Activated T-helper 1 cell treated with anti-CD3 and anti-CD28 coated beads, Interleukin-2, amount 50 U/mL, for 16 hours (primary cell): ENCODE results near the gene FANCC.

Source experiments
- DNase-seq, 2 donors: peaks; one replicate each; pipeline ENCODE4 v3.0.0-alpha.2; 2020; ENCODE audit warnings: low read depth in 1 of 2, low spot score in 1 of 2

FANCC gene

DNA sequence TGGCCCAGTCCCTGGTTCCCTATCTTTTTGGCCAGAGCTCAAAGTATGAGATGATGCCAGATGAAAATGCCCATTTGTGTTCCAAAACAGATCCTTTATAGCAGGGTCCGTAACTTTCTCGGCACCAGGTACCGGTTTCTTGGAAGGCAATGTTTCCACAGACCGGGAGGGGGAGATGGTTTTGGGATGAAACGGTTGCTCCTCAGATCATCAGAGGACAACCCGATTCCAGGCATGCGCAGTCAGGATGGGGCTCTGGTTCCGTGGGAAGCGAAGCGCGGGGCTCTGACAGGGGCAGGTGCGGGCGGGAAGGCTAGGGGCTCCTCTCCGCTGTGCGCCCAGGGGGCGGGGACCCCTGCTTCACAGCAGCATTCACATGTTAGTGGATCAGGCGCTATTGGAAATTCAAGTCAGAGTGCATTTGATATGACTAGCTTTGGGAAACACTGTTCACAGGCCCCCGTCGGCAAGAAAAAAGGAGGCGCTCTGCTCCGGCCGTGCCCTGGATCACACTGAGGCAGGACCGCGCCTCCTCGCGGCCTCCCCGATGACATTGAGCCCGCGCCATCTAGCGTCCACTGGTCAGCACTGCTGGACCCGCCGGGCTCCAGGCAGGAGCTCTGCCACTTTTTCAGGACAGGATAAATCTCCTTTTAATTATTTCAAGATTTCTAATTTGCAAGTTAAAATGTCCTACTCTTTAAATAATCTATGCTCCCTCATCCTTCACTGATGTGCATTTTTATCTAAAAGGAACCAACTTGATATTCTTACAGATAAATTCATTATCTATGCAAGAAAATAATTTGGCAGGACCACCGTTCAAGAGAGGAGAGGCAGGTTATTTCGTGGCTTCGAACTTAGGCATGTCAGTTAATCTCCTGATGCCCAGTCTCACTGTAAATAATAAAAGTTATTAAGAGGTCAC is 190.0 kb downstream of the FANCC start:
- DNase-seq, result peak; percentile 44 to 46

DNA sequence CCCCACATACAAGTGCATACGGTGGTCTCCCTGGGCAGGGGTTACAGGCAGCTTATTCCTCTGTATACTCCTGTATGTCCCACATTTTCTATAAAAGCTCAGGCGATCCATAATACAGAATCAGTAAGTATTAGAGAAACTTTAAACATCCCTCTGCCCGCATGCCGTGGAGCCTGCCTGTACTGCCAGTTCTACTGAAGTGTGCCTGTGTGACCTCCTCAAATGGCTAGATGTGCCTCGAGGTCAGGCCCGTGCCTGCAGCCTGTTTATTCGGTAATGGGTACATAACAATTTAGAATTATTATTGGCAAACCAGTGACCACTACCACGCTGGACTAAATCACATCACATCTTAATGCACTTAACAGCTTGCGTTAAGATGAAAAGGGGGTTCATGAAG is 190.8 kb downstream of the FANCC start:
- DNase-seq, result no peak

DNA sequence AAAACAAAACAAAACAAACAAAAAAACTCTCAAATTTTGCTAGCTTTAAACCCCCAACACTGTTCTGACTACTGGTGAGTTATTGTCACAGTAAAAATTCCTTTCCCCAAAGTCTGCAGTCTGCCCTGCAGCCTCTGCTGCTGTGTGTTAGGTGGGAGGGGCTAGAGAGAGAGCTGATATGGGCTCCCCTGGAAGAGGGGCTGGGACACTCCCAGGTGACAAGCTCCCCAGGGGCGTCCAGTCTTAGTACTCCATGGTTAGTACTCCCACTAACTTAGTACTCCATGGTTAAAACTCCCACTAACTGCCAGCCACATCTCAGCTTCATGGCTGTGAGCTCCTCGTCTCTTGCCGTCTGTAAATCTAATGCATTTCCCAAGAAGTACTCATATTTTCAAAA is 191.9 kb downstream of the FANCC start:
- no peak for DNase-seq

DNA sequence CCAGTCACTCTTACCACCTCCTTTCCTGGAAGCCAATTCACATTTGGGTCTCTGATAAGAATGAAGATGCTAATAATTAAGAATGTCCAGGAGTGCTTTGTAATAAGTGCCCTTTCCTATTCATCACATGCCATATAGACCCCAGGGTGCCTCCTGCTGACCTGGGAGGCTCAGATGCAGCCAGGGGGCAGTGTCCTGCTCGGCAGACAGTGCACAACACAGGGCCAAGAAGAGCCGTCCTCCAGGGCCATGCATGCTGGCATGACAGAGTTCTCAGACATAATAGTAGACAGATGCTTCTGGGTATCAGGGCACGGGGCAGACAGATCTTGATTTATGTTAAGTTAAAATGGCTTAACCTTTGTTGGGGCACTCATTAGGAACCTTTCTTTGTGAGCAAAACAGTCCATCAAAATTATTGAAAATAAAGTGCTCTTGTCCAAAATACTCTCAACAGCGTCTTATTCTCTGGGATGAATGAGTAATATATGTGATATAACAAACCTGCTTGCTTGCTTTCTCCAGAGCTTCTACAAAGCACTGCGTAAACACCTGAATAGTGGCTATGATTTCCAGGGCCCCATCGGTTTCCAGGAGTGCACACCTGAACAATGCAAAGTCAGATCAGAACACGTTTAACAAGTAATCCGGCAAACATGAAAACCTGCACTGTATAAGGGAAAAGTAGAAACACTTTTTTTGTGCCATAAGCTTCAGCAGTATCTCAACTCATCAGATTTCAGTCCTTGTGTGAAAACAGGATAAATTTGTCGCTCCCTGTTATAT is 192.7 kb downstream of the FANCC start:
- DNase-seq, result no peak

DNA sequence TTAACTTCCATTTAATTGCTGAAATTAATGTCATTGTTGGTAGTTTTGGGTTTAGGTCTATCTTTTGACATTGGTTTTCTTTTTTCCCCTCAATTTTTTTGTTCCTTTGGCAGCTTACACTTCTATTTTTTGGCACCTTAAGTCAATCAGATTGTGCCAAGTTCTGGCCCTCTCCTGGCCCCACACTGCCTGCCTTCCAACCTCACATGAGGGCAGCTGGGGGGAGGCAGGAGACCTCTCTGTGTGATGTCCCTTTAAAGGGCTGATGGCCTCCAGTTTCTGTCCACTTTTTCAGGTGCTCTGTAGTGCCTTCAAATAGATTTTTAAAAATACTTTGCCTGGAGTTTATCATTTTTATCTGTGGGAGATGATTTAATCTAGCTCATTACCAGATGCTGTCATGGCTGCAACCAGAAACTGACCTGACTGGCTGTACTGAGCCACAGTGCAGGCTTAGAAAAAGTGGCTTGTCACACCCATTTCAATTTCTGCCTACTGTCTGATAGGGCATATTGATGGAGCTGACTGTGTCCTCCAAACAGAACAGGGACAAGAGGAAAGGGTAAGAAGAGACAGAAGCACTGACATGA is 196.6 kb downstream of the FANCC start:
- DNase-seq, result no peak

DNA sequence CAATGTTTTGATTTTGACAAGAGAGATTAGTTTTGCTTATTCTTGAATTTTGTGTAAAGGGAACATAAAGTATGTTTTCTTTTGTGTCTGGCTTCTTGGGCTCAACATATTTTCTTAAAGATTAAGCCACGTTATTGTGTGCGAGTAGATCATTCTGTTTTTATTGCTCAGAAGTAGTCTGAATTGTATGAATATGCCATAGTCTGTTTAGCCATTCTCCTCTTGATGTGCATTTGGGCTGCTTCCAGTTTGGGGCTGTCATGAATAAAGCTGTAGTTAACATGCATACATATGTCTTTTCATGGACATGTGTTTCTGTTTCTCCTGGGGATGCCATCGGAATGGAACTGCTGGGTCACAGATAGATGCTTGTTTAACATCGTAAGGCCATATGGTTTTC is 198.9 kb downstream of the FANCC start:
- DNase-seq, result no peak

DNA sequence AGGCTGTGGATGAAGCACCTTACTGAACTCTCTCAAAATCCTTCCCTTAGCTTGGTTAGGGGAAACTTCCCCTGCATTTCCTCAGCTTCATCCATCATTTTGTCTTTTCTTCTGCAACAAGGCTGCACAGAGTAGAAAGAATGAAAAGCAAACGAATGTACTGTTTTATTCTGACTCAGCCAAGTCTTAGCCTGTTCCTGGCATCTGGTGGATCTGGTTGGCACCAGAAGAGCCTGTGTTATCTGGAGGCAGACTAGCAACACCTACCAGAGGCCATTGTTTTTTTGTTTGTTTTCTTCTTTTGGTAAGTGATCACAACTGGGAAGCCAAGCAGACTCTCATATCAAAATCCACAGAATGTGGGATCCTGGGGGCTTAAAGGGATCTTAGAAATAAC is 200.7 kb downstream of the FANCC start:
- DNase-seq, result no peak

DNA sequence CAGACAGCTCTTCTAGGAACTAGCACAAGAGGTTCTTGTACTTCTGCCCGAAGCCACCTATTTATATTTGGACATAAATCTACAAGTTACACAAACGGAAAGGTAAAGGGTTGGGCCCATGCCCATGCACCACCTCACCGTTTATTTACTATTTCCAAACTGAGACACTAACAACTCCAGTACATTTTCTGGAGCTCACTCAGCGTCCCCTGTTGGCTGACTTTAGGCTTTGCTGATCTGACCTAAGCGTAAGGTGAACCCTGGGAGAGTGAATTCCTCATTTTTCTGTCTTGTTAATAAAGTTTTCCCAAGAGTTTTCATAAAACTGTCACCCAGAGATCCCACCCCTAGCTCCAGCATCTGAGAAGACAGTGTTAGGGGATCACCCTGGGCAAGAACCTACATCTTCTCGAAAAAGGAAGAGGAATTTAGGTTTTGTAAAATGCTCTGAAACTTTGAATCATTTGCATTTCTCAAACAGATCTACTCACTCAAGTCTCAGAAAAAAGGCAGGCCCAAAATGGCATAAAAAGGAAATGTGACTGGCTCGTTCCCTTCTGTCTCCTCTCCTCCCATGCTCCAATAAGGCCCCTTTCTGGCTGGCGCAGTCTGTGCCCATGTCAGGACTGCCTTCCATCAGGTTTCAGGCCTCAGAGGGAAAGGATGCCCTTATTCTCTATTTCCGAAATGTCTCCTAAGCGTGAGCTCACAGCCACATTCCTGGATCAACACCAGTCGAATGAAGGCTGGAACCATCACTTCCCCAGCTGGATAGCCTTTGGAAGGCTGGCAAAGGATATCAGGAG is 201.3 kb downstream of the FANCC start:
- no peak for DNase-seq

DNA sequence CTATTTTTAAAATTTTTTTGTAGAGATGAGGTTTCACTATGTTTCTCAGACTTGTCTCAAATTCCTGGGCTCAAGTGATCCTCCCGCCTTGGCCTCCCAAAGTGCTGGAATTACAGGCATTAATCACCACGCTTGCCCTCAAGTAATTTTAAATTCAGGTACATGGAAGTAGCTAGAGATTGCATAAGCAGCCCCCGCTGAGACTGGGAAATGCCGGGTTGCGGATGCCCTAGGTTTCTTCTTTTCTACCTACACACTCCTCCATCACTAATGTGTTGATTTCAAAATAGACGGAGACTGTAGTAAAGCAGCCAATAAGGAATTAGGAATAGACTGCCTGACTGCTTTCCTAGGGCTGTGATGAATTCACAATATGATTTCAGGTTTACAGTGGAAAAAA is 202.4 kb downstream of the FANCC start:
- DNase-seq, result no peak

DNA sequence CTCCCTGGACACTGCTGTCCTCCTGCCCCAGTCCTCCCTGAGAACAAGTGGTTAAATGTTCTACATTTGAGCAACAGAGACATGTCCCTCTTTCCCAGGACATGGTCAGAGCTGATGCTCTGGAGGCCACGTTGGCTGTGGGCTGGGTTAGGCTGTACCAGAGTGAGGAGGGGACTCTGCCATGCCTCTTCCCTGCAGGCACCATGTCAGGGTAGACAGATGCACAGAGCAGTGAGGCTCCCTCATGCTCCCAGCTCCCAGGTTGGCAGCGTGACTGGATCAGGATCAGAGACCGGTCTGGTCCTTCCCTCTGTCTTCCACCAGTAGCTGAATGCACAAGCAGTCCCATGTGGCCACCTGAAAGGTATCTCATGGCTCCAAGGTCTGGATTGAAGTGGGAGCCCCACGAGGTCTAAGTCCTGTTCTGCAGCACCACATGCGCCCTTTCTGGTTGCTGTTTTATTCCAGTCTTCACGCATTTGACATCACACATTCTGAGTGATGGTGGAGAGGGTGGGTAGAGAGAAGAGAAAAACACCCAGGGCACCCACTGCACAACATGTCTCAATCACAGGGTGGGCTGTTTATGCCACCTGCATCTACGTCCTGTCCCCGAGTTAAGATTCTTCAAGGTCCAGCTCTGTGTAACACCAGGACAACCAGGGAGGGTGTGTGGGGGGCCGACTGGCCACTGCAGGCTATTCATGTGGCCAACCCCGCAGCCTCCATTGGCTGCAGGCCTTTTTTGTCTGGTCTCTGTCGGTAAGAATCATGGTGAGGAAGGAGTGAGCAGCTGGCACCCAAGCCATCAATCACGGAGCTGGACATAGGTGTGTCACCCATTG is 204.9 kb downstream of the FANCC start:
- no peak for DNase-seq

DNA sequence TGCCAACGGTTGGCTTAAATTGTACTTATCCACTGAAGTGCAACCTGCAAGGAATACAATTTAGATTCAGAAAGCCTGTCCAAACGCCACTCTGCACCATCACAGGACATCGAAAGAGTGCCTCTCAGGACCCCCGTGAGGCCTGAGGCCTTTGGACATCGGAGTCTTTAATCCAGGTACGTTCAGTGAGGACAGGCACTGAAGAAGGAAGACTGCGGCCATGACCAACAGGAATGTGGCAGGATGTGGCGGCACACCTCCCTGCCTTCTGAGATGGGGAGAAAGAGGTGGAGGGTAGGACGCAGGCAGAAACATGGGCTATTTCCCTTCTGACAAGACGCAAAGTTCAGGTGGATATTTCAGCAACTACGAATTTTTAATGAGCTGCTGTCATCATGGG is 205.8 kb downstream of the FANCC start:
- no peak for DNase-seq

DNA sequence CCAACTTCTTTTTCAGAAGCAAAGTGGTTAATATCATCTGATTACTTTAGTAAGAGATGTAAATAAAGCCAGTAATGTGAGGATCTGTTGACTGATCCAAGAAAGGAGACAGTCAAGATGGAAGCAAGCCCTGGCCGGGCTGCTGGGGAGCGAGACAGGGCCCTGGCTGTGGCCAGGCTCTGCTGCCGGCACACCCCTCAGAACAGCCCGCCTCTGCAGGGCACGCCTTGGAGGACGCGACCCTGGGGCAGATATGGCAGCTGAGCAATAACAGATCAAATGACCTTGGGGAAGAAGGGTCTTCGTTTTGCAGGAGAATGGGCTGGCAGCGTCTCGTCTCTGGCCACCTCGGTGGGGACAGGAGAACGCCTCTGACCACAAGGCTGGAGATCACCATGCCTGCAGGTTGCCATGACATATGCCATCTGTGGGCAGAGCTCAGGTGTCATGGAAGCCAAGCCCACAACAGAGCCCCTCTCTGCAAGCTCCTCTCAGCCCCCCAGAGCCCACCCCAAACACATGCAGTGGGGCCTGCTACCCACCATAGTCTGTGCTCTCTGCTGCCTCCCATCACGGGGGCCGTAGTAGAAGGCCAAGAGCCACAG is 206.5 kb downstream of the FANCC start:
- DNase-seq, result no peak

DNA sequence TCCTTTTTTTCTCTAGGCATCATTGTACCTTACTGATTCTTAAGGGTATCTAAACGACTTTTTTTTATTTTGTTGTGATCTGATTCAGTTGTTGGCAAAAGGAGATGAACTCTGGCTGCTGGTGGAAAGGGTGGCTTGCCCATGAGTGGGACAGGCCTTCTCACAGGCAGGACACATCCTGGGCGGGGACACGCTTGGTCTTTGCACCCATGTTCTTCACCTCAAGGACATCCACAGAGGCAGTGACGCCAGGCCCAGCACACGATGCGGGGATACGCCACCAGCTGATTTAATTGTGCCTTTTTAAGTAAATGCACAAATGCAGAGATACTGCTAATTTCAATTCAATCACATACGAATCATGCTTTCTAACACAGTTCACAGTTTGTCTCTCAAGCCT is 208.1 kb downstream of the FANCC start:
- DNase-seq, result no peak

DNA sequence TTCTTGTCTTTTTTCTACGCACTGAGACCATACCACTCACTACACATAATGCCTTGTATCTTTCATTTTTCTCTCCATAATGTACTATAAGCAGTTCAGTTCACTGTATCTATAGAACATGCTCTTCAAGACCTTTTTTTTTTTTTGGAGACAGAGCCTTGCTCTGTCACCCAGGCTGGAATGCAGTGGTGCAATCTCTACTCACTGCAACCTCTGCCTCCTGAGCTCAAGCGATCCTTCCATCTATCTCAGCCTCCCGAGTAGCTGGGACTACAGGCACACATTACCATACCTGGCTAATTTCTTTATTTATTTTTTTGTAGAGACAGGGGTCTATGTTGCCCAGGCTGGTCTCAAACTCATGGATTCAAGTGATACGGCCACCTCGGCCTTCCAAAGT is 208.7 kb downstream of the FANCC start:
- DNase-seq, result no peak

DNA sequence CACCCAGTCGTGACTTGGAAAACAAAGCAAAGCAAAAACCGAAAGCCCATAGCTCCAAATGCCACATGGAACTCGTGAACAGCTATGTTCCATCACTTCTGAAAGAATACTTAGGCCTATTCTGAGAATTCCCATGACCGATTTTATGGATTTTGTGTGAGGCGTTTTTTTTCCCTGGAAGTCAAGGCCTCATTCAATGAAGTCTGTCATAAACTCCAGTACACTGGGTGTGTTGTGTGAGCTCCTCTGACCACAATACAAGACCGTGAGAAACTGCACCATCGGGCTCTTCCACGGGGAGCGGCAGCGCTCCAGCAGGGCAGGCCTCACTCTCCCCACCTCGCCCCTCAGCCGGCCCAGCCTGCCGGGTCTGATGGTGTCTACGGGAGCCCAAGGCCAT is 209.5 kb downstream of the FANCC start:
- DNase-seq, result no peak

DNA sequence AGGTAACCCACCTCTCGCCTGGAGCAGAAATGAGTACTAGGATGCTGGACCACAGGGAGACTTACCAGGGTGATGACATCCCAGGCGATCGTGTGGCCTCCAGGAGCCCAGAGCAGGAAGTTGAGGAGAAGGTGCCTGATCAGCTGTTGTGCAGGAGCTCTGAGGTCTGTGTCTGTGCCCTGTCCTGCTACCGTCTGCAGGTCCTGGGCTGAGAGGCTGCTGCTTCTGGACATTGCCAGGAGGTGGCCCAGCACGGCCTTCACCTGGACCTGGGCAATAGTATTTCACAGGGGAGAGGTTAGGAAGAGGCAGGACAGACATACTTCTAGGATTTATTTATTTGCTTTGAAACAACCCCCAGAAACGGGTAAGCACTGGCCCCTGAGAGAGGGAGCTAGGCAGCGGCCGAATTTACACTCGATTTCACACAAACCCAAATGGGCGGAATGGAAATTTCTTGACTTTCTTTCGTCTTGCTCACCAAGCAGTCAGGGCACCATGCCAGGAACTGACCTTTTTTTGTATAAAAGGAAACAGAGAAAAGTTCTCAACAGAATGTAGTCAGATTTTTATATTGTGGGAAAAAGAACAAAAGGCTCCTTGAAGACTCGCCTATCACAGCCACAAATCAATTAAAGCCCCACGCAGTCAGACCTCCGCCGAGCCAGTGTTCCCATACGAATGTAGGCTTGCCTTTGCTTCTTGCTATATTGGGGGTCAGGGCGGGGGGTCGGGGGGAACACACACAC is 210.3 kb downstream of the FANCC start:
- no peak for DNase-seq

DNA sequence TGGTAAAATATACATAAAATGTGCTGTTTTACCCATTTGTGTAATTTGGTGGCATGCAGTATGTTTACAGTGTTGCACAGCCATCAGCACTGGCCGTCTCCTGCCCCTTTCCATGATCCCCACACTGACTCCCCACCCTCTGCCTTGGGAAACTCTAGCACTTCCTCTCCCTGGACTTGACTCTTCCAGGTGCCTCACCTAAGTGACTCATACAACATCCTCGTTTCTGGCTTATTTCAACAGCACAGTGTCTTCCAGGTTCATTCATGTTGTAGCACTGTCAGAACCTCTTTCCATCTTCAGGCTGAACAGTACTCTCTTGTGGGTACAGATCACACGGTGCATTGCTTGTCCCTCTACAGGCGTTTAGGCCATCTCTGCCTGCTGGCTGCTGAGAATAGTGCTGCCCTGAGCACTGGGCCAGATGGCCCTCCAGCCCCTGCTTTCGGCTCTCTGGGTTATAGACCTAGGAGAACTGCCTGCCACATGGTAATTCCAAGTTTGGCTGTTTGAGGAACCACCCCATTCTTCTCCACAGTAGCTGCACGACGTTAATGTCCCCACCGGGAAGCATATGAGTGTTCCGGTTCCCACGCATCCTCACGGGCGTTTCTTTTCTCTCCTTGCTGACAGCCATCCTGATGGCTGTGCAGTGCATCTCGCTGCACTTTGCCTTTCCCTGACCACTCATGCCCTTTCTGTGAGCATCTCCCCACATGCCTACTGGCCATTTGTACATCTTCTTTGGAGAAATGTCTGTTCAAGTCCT is 211.8 kb downstream of the FANCC start:
- no peak for DNase-seq

DNA sequence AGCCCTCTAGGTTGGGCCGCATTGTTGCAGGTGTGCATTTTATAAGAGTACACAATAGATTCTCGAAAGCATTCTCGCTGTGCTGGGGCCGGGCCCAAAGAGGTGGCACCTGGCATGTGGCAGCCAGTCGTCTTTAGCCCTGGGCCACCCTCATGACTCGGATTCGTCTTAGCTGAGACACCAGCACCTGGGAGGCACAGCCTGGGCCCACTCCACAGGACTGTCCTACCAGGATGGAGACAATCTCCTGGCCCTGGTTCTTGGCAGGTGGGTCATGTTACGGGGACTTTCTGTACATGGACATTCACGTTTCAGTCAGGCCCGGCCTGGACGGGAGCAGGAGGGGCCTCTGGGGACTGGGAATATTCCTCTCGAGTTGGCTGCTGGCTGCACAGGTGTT is 212.5 kb downstream of the FANCC start:
- DNase-seq, result no peak
